Esophagus squamous epithelium (tissue), 5 donors: ENCODE results near the gene CXADR. TPM values are rescaled to one million over a fixed set of nuclear protein-coding genes. Genes with fewer than 3 reads are reported as not detected.

Experiments
- DNase-seq: peaks from one replicate; lab custom pipeline; 2025; lab: John Stamatoyannopoulos, UW
- H3K27ac ChIP-seq, 4 donors: fragments of 200-600 bp; sonication (generic); one replicate each; pipeline ENCODE4 v1.5.1; 2016 to 2019; ENCODE audit warnings: mild to moderate bottlenecking in 1 of 4
- H3K27me3 ChIP-seq, 4 donors: fragments of 200-600 bp; sonication (generic); 1 replicate in 3 of 4; 2 replicates in 1 of 4; pipeline versions ENCODE4 v1.5.1 to v1.6.0; 2017 to 2021; ENCODE audit warnings: antibody characterized with exemption in 1 of 4
- H3K36me3 ChIP-seq, 3 donors: fragments of 200-600 bp; sonication (generic); one replicate each; pipeline ENCODE4 v1.5.1; 2016 to 2019
- H3K4me1 ChIP-seq, 3 donors: fragments of 200-600 bp; sonication (generic); one replicate each; pipeline ENCODE4 v1.5.1; 2017 to 2019
- H3K4me3 ChIP-seq, 4 donors: fragments of 200-600 bp; sonication (generic); 1 replicate in 3 of 4; 2 replicates in 1 of 4; pipeline ENCODE4 v1.5.1; 2016 to 2019; ENCODE audit warnings: mild to moderate bottlenecking in 2 of 4, moderate library complexity in 1 of 4
- H3K9me3 ChIP-seq, 3 donors: fragments of 200-600 bp; sonication (generic); one replicate each; pipeline ENCODE4 v1.5.1; 2016 to 2019
- POLR2A ChIP-seq, 4 donors: fragments of 450-650 bp; IDR thresholded peaks; one replicate each; pipeline ENCODE4 v1.6.1; 2017; ENCODE audit warnings: antibody characterized with exemption in 4 of 4, mild to moderate bottlenecking in 4 of 4, moderate library complexity in 3 of 4
- WGBS, 2 donors: methylation state at CpG; one replicate each; pipeline ENCODE4 v1.1.5; 2018; 5-methylcytosine and 5-hydroxymethylcytosine counted together
- intact Hi-C: fragments of 100-400 bp; cut with DNase I; formaldehyde crosslinking; loops from one replicate; pipeline ENCODE4 v1.15.0; 2022
- total RNA-seq, 4 donors: library from RNA; depleted of rRNA; stranded (reverse); fragments of >200 nt; gene quantifications; one replicate each; pipeline ENCODE4 v1.1.0, GENCODE V29; 2016
- TF ChIP-seq, protein P1 (sequence below), 6 experiments: fragments of 450-650 bp in 4 of 6; fragments of 200-600 bp in 2 of 6; sonication (generic) in 2 of 6; IDR thresholded peaks; one replicate each; pipeline ENCODE4 v1.5.1; 2016 to 2019; ENCODE audit warnings: antibody characterized with exemption in 6 of 6, mild to moderate bottlenecking in 4 of 6, moderate library complexity in 4 of 6
- donor health status: DM: yes; HTN: yes; CAD: no.

CXADR gene
- total RNA-seq, 4 donors from 2014 or later = 41.2 to 74.8 (median 47.9) TPM

DNA sequence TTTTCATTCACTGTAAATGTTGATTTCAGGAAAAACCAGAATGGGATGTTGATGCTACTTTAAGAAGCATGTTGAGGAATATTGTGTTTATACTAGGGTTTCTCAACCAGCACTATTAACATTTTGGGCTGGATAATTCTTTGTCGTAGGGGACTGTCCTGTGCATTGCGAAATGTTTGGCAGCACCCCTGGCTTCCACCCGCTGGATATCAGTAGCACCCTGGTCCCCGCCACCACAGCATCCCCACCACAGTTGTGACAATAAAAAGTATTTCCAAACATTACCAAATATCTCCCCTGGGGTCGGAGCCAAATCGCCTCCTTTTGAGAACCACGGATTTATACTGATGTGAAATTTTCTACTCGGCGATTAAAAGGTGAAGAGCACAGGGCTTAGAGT, 57.9 kb downstream of the CXADR start:
- 85 to 86% methylated on average over 9 of the region's 9 CpGs for WGBS, 2 donors

GRCh38 chr21:17572431-17572830, 59.6 kb downstream of the CXADR start:
- no peaks in the 10 kb centered on the region for H3K27me3 ChIP-seq
- H3K36me3 ChIP-seq = no peaks in the 10 kb centered on the region
- 83 to 89% methylated on average over 6 of the region's 6 CpGs for WGBS, 2 donors
- H3K4me3 ChIP-seq = no peak overlapping the region
- TF ChIP-seq, protein P1, sequence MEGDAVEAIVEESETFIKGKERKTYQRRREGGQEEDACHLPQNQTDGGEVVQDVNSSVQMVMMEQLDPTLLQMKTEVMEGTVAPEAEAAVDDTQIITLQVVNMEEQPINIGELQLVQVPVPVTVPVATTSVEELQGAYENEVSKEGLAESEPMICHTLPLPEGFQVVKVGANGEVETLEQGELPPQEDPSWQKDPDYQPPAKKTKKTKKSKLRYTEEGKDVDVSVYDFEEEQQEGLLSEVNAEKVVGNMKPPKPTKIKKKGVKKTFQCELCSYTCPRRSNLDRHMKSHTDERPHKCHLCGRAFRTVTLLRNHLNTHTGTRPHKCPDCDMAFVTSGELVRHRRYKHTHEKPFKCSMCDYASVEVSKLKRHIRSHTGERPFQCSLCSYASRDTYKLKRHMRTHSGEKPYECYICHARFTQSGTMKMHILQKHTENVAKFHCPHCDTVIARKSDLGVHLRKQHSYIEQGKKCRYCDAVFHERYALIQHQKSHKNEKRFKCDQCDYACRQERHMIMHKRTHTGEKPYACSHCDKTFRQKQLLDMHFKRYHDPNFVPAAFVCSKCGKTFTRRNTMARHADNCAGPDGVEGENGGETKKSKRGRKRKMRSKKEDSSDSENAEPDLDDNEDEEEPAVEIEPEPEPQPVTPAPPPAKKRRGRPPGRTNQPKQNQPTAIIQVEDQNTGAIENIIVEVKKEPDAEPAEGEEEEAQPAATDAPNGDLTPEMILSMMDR (IDR thresholded peaks at IDR 0.05) = no peak
- no peak for TF ChIP-seq POLR2A (IDR thresholded peaks at IDR 0.05)
- DNase-seq = no peak
- H3K27ac ChIP-seq = no peak overlapping the region
- no peaks in the 10 kb centered on the region for H3K9me3 ChIP-seq
- no peaks in the 10 kb centered on the region for H3K4me1 ChIP-seq
- intact Hi-C loops = no loop called here

More for the DNA sequence above, 57.9 kb downstream of the CXADR start:
- no peak overlapping the region for H3K27ac ChIP-seq
- H3K4me1 ChIP-seq = no peaks in the 10 kb centered on the region
- intact Hi-C loops = no loop called here
- no peaks in the 10 kb centered on the region for H3K27me3 ChIP-seq
- H3K9me3 ChIP-seq = no peaks in the 10 kb centered on the region
- DNase-seq = no peak
- no peaks in the 10 kb centered on the region for H3K36me3 ChIP-seq
- H3K4me3 ChIP-seq = no peak overlapping the region
- TF ChIP-seq, protein P1 (IDR thresholded peaks at IDR 0.05) = no peak
- TF ChIP-seq POLR2A (IDR thresholded peaks at IDR 0.05) = no peak

DNA sequence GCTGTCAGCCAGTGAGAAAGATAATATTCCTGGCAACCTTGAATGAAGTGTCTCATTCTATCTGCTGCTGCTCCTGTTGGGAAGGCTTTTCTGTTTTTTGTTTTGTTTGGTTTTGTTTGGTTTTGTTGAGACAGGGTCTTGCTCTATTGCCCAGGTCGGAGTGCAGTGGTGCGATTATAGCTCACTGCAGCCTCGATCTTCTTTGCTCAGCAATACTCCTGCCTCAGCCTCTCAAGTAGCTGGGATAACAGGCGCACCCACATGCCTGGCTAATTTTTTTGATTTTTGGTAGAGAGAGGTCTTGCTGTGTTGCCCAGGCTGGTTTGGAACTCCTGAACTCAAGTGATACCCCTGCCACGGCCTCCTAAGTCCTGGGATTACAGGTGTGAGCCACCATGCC, 62.2 kb downstream of the CXADR start:
- DNase-seq = no peak
- no peak overlapping the region for H3K4me3 ChIP-seq
- H3K9me3 ChIP-seq = no peaks in the 10 kb centered on the region
- no peak overlapping the region for H3K27ac ChIP-seq
- intact Hi-C loops = no loop called here
- no peaks in the 10 kb centered on the region for H3K4me1 ChIP-seq
- no peaks in the 10 kb centered on the region for H3K27me3 ChIP-seq
- WGBS, 2 donors = 73 to 89% methylated on average over 2 to 5 of the region's 5 CpGs
- no peak for TF ChIP-seq POLR2A (IDR thresholded peaks at IDR 0.05)
- TF ChIP-seq, protein P1 (IDR thresholded peaks at IDR 0.05) = no peak
- peaks cover 0 to 7% (median 0%) of the 10 kb centered on the region in 3 donors for H3K36me3 ChIP-seq

DNA sequence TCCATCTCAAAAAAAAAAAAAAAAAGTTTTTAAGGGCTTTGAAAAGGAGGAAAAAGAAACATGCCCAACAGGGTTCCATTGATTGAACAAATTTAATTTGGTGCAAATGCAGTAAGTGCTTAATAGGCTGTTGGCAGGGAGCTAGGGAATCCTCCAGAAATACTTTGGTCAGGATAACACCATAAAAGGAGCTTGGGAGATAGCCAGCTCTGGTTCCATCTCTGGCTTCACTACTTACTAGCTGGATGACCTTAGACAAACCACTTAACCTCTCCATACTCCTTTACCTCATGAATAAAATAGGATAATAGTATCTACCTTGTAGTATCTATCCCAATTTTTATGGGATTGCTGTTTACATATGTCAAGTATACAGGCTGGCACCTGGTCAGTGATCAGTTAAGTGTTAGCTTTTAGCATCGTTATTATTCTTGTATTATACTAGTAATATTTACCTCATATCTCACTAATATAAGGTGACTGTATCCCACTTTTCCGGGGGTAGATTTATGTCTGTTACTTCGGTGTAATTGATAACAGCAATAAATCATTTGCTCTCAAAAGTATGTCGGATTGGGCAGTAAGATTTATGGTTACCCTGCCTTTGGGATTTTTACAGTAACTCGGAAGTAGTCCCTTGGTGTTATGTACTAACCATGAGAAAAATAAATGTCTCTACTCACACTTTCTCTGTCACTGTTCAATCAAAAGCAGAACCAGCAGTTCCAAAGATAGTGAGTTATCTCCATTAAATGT, 63.4 kb downstream of the CXADR start:
- intact Hi-C loops = no loop called here
- TF ChIP-seq, protein P1 (IDR thresholded peaks at IDR 0.05) = no peak
- no peak for TF ChIP-seq POLR2A (IDR thresholded peaks at IDR 0.05)
- H3K4me1 ChIP-seq = no peaks in the 10 kb centered on the region
- 61 to 67% methylated on average over 5 of the region's 5 CpGs for WGBS, 2 donors
- H3K9me3 ChIP-seq = no peaks in the 10 kb centered on the region
- H3K4me3 ChIP-seq = no peak overlapping the region
- H3K27ac ChIP-seq = no peak overlapping the region
- H3K27me3 ChIP-seq = no peaks in the 10 kb centered on the region
- H3K36me3 ChIP-seq = peaks cover 0 to 7% (median 0%) of the 10 kb centered on the region in 3 donors
- DNase-seq = no peak

- WGBS, 2 donors = 61 to 78% methylated on average over 1 of the region's 1 CpG
- DNase-seq = no peak
- Histone ChIP-seq H3K36me3 (peaks cover 0 to 7% (median 0%) of the 10 kb centered on the region in 3 donors), H3K4me1 (no peaks in the 10 kb centered on the region), H3K27me3 (no peaks in the 10 kb centered on the region), H3K4me3 (no peak overlapping the region), H3K9me3 (no peaks in the 10 kb centered on the region), H3K27ac (no peak overlapping the region)
- no peak for TF ChIP-seq POLR2A (IDR thresholded peaks at IDR 0.05)
- TF ChIP-seq, protein P1 (IDR thresholded peaks at IDR 0.05) = no peak
- intact Hi-C loops = no loop called here
Measured at GRCh38 chr21:17577701-17578100, 64.9 kb downstream of the CXADR start.
